ENCODE data around the gene PLEKHA7.

- TF ChIP-seq CTCF (conservative IDR thresholded peaks at IDR 0.05) (no peak), ZFX (IDR thresholded peaks at IDR 0.05) (no peak)
These were observed 44.9 kb downstream of the PLEKHA7 start for GRCh38 chr11:16969010-16969999.
